ENCODE results near the gene IL19.
A peak's percentile ranks its signal among the peaks of the same experiment; 100 is the strongest.

IL19 gene

GRCh38 chr1:206802401-206802800 is 31.8 kb downstream of the IL19 start:
- DNase-seq, result no peak

- no peak for DNase-seq
These were observed 32.7 kb downstream of the IL19 start for GRCh38 chr1:206803221-206803730.

GRCh38 chr1:206804156-206804737 is 33.7 kb downstream of the IL19 start:
- DNase-seq, result no peak

GRCh38 chr1:206805357-206805756 is 34.8 kb downstream of the IL19 start:
- DNase-seq, result no peak

GRCh38 chr1:206808615-206809014 is 38.0 kb downstream of the IL19 start:
- no peak for DNase-seq

GRCh38 chr1:206809504-206810084 is 39.0 kb downstream of the IL19 start:
- DNase-seq, result peak; percentile 38

- DNase-seq, result no peak
These were observed 41.9 kb downstream of the IL19 start for GRCh38 chr1:206812471-206812870.

- DNase-seq, result no peak
These were observed 44.3 kb downstream of the IL19 start for GRCh38 chr1:206814716-206815341.

GRCh38 chr1:206816390-206817287 is 46.1 kb downstream of the IL19 start:
- DNase-seq, result no peak

GRCh38 chr1:206821493-206821892 is 50.9 kb downstream of the IL19 start:
- DNase-seq, result no peak

- no peak for DNase-seq
These were observed 53.2 kb downstream of the IL19 start for GRCh38 chr1:206823727-206824126.

- peak; percentile 26 for DNase-seq
These were observed 53.8 kb downstream of the IL19 start for GRCh38 chr1:206824331-206824730.

- no peak for DNase-seq
These were observed 55.8 kb downstream of the IL19 start for GRCh38 chr1:206826394-206826793.

GRCh38 chr1:206828061-206828460 is 57.5 kb downstream of the IL19 start:
- DNase-seq, result no peak

GRCh38 chr1:206828765-206829164 is 58.2 kb downstream of the IL19 start:
- no peak for DNase-seq

- no peak for DNase-seq
These were observed 58.7 kb downstream of the IL19 start for GRCh38 chr1:206829282-206829681.

- DNase-seq, result peak; percentile 42
These were observed 59.3 kb downstream of the IL19 start for GRCh38 chr1:206829875-206830274.

GRCh38 chr1:206831650-206832049 is 61.1 kb downstream of the IL19 start:
- DNase-seq, result no peak

GRCh38 chr1:206832352-206832880 is 61.8 kb downstream of the IL19 start:
- no peak for DNase-seq

- DNase-seq, result peak; percentile 38
These were observed 62.6 kb downstream of the IL19 start for GRCh38 chr1:206833106-206833680.

- DNase-seq, result no peak
These were observed 63.2 kb downstream of the IL19 start for GRCh38 chr1:206833801-206834200.

- DNase-seq, result no peak
These were observed 63.6 kb downstream of the IL19 start for GRCh38 chr1:206834217-206834616.

- DNase-seq, result no peak
These were observed 64.1 kb downstream of the IL19 start for GRCh38 chr1:206834711-206835110.

All from KG1 (cell line).